Raji (cell line): Measurements from ENCODE around the gene PNPLA2.

ENCODE experiments used
- POLR2A ChIP-seq: IDR thresholded peaks from 2 replicates; pipeline ENCODE4 v1.6.1; 2011; ENCODE audit warnings: low read depth, low read length, control low read depth; ENCODE audit not compliant: insufficient read depth

The PNPLA2 gene

DNA sequence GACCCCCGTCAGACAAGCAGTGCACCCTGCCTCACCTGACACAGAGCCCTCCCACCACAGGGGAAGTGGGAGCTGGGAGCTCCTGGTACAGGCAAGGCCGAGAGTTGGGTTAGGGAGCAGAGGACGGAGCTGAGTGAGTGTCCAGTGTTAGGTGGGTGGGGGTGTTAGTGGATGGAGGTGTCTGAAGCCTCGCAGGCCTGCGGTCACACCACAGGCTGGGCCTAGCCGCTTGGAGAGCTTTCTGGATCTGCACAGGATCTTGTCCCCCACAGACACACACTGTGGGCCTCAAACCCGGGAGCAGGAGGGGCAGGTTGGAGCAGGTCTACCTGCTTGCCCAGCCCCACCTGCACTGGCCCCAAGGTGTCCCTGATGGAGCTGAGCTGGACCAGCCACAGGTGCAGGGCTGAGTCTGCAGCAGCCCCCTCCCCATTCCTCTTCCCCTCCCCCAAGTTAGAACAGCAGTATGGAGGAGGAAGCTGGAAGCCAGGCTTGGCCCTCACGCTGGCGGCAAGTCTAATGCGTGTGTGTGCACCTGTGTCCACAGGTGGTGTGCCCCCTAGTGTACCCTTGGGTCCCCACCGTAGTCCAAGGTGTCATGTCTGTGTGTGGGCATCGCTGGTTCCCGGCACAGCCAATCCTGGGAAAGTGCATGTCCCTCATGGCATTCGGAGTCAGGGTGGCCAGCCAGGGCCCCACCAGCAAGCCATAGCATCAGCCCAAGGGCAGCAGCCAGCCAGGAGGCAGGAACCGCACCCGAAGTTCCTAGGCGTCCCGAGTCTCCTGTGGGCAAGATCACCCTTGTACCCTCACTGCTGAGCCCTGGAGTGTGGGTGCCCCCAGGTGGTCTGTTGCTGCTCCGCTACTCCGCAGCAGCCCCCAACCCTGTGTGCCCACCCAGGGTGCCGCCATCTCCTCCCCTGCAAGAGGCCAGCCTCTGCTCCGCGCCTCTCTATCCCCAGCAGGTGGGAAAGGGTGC is 39.4 kb upstream of the PNPLA2 start:
- peak; percentile 39; the same call in 1 of the 2 replicates for TF ChIP-seq POLR2A

GRCh38 chr11:779955-780532 is 38.7 kb upstream of the PNPLA2 start:
- no peak for TF ChIP-seq POLR2A

GRCh38 chr11:782264-783174 is 36.2 kb upstream of the PNPLA2 start:
- TF ChIP-seq POLR2A = 0 out of 2 replicates have a peak, but pooled peaks have one; percentile 25

GRCh38 chr11:783581-784015 is 35.1 kb upstream of the PNPLA2 start:
- TF ChIP-seq POLR2A = peak; percentile 8; the same call in 1 of the 2 replicates

DNA sequence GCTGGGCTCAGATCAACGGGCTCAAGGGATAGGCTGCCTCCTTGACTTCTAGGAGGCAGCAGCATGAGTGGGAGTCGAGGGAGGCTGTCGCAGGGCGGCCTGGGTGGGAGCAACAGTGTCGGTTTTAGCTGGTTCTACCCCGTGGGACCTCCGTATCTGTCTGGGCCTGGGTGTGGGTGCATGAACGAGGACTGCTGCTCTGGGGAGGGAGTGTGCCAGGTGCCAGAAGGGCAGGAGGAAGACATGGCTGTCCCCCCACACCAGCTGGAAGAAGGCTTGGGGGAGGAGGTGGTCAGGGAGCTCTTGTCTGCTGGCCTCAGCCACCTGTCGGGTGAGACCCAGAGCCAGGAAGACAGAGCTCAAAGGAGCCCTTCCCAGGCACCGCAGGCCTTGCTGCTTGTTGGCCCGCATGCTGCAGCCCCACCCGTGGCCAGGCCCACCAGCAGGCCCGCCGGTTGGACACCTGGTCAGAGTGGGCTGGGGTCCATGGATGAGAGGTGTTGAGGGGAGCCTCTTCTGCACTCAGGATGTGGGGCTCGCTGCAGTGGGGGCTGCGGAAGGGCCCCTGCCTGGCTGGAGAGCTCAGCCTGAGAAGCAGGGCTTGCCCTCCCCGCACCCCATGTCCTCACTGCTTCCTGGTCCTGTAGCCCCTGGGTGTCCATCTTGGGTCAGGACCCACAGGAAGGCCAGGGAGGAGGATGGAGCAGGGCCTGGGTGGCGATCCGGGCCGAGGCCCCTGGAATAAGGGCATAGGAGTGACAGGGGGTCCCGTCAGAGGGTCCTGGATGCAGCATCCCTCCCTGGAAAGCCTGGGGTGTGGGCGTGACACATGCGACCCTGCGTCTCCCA is 32.3 kb upstream of the PNPLA2 start:
- peak; percentile 48; the same call in 1 of the 2 replicates for TF ChIP-seq POLR2A

DNA sequence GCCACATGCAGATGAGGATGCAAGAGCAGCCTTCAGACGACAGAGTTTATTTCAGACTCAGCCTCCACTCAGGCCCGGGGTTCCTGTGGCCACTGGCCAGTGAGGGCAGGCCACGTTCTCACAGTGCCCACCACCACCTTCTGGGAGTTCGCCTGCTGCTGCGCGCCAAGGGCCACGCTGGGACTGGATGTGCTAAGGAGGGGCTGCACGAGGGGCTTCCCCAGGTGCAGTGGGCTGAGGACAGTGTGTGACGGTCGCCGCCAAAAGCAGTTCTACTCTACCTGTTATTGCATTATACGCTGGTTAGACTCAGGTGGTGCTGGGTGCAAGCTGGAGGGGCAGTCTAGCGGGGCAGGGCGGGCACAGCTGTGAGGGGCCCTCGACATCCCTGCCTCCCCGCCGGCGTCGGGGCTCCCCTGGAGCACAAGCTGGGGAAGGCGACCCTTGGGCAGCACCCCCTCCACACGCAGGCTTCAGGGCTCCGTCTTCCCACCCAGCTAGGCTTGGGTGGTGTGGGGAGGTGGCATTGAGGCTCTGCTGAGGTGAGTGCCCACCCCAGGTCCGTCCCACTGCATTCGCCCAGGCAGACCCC is 31.5 kb upstream of the PNPLA2 start:
- TF ChIP-seq POLR2A = no peak

DNA sequence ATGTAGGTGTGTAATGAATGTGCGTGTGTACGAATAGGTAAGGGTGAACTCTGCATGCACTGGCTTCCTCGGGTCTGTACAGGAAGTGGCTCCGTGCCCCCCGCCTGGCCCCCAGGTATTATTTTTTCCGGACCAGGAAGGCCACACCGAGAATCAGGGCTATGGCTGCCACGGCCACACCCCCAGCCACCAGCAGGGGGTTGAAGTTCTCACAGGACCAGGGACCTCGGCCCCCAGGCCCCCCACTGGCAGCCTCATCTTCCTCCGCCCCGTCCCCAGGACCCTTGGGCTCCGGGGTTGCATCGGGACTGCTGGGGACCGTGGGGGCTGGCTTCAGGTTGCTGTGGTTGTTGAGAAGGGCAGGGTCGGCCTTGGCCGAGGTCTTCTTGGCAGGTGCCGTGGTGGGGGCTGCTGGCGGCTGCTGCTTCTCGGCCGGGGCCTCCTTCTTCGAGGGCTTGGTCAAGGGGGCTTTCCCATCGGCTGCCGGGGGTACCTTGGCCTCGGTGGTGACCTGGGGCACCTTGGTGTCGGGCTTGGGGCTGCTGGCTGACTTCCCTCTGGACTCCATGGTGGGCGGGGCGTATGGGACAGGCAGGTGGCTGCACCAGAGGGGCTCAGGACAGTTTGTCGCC is 30.6 kb upstream of the PNPLA2 start:
- no peak for TF ChIP-seq POLR2A

GRCh38 chr11:788953-789940 is 29.5 kb upstream of the PNPLA2 start:
- TF ChIP-seq POLR2A = no peak

GRCh38 chr11:789943-790342 is 28.8 kb upstream of the PNPLA2 start, which contains the start of gene CEND1:
Gene CEND1 (minus strand): TSS chr11:790090. CDS start chr11:788576, 1,514 bp downstream.
- no peak for TF ChIP-seq POLR2A

GRCh38 chr11:790721-791564 is 27.8 kb upstream of the PNPLA2 start:
- 0 out of 2 replicates have a peak, but pooled peaks have one; percentile 23 for TF ChIP-seq POLR2A
